Right lobe of liver (tissue), 4 donors: ENCODE measurements around the gene PCTP.

ENCODE experiments used
- CTCF ChIP-seq, 4 donors: fragments of 200-600 bp in 3 of 4; fragments of 450-650 bp in 1 of 4; IDR thresholded peaks; one replicate each; pipeline versions ENCODE4 v1.5.1 to v1.8.0; 2016 to 2022; ENCODE audit warnings: antibody characterized with exemption in 4 of 4, mild to moderate bottlenecking in 2 of 4
- POLR2A ChIP-seq: fragments of 450-650 bp; IDR thresholded peaks from one replicate; pipeline ENCODE4 v1.6.1; 2017; ENCODE audit warnings: antibody characterized with exemption, mild to moderate bottlenecking
- donor health status: DM: no; HTN: no; CAD: no.
- donor health status: DM: no; HTN: no; CAD: no.
- donor health status: DM: no; HTN: yes; CAD: no.

- no peak for TF ChIP-seq CTCF (IDR thresholded peaks at IDR 0.05)
- TF ChIP-seq POLR2A, result no peak
These were observed 39.9 kb upstream of the PCTP start for GRCh38 chr17:55710829-55711496.
